ENCODE results near the gene DHODH. TPM values are rescaled to one million over a fixed set of nuclear protein-coding genes. Genes with fewer than 3 reads are reported as not detected.

The DHODH gene
- polyA plus RNA-seq, 1 donor from 2014 or later = 3.8 TPM

- no peaks in the 10 kb centered on the region for H3K27me3 ChIP-seq (ENCODE audit: insufficient read depth, low read depth, low read length)
- no peaks in the 10 kb centered on the region for H4K20me1 ChIP-seq (ENCODE audit: insufficient read depth)
- no peaks in the 10 kb centered on the region for H3K9me3 ChIP-seq (ENCODE audit: low read length)
- H2AFZ ChIP-seq (ENCODE audit: low read depth, low read length) = no peak overlapping the region
- no peaks in the 10 kb centered on the region for H3F3A ChIP-seq (ENCODE audit: insufficient read depth, low read length, poor library complexity, severe bottlenecking)
- H3K9me2 ChIP-seq (ENCODE audit: insufficient read depth, low read length) = no peaks in the 10 kb centered on the region
- no peak overlapping the region for H3K27ac ChIP-seq (ENCODE audit: low read length)
- H3K79me2 ChIP-seq (replicated peaks; ENCODE audit: insufficient read depth, low read length) = no peaks in the 10 kb centered on the region
- H3K9ac ChIP-seq (ENCODE audit: low read length) = no peak overlapping the region
- no peak overlapping the region for H3K4me2 ChIP-seq (ENCODE audit: low read length)
- H3K36me3 ChIP-seq (ENCODE audit: insufficient read depth, low read length) = no peaks in the 10 kb centered on the region
- no peak for TF ChIP-seq RAD21 (conservative IDR thresholded peaks at IDR 0.05)
- TF ChIP-seq POLR2AphosphoS5 (IDR thresholded peaks at IDR 0.05) = no peak
- TF ChIP-seq, protein P1, sequence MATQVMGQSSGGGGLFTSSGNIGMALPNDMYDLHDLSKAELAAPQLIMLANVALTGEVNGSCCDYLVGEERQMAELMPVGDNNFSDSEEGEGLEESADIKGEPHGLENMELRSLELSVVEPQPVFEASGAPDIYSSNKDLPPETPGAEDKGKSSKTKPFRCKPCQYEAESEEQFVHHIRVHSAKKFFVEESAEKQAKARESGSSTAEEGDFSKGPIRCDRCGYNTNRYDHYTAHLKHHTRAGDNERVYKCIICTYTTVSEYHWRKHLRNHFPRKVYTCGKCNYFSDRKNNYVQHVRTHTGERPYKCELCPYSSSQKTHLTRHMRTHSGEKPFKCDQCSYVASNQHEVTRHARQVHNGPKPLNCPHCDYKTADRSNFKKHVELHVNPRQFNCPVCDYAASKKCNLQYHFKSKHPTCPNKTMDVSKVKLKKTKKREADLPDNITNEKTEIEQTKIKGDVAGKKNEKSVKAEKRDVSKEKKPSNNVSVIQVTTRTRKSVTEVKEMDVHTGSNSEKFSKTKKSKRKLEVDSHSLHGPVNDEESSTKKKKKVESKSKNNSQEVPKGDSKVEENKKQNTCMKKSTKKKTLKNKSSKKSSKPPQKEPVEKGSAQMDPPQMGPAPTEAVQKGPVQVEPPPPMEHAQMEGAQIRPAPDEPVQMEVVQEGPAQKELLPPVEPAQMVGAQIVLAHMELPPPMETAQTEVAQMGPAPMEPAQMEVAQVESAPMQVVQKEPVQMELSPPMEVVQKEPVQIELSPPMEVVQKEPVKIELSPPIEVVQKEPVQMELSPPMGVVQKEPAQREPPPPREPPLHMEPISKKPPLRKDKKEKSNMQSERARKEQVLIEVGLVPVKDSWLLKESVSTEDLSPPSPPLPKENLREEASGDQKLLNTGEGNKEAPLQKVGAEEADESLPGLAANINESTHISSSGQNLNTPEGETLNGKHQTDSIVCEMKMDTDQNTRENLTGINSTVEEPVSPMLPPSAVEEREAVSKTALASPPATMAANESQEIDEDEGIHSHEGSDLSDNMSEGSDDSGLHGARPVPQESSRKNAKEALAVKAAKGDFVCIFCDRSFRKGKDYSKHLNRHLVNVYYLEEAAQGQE (IDR thresholded peaks at IDR 0.05; ENCODE audit: borderline replicate concordance) = no peak
- TF ChIP-seq, protein P2, sequence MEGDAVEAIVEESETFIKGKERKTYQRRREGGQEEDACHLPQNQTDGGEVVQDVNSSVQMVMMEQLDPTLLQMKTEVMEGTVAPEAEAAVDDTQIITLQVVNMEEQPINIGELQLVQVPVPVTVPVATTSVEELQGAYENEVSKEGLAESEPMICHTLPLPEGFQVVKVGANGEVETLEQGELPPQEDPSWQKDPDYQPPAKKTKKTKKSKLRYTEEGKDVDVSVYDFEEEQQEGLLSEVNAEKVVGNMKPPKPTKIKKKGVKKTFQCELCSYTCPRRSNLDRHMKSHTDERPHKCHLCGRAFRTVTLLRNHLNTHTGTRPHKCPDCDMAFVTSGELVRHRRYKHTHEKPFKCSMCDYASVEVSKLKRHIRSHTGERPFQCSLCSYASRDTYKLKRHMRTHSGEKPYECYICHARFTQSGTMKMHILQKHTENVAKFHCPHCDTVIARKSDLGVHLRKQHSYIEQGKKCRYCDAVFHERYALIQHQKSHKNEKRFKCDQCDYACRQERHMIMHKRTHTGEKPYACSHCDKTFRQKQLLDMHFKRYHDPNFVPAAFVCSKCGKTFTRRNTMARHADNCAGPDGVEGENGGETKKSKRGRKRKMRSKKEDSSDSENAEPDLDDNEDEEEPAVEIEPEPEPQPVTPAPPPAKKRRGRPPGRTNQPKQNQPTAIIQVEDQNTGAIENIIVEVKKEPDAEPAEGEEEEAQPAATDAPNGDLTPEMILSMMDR (IDR thresholded peaks at IDR 0.05; ENCODE audit: poor library complexity, severe bottlenecking) = no peak
- TF ChIP-seq SMC3 (conservative IDR thresholded peaks at IDR 0.05; ENCODE audit: poor library complexity) = no peak
- TF ChIP-seq MXI1 (conservative IDR thresholded peaks at IDR 0.05; ENCODE audit: poor library complexity, severe bottlenecking) = no peak
- H3K4me3 ChIP-seq (ENCODE audit: low read length) = no peak overlapping the region
These were observed 6.1 kb downstream of the DHODH start for GRCh38 chr16:72014675-72015074.

- Histone ChIP-seq H3K9ac (ENCODE audit: low read length) (no peak overlapping the region), H3K4me3 (ENCODE audit: low read length) (no peak overlapping the region), H3K9me3 (ENCODE audit: low read length) (no peaks in the 10 kb centered on the region), H3K4me2 (ENCODE audit: low read length) (no peak overlapping the region), H3K27me3 (ENCODE audit: insufficient read depth, low read depth, low read length) (no peaks in the 10 kb centered on the region), H3K79me2 (replicated peaks; ENCODE audit: insufficient read depth, low read length) (no peaks in the 10 kb centered on the region), H4K20me1 (ENCODE audit: insufficient read depth) (no peaks in the 10 kb centered on the region), H3F3A (ENCODE audit: insufficient read depth, low read length, poor library complexity, severe bottlenecking) (no peaks in the 10 kb centered on the region), H3K27ac (ENCODE audit: low read length) (no peak overlapping the region), H3K9me2 (ENCODE audit: insufficient read depth, low read length) (no peaks in the 10 kb centered on the region), H3K36me3 (ENCODE audit: insufficient read depth, low read length) (no peaks in the 10 kb centered on the region), H2AFZ (ENCODE audit: low read depth, low read length) (no peak overlapping the region)
- no peak for TF ChIP-seq EP300 (conservative IDR thresholded peaks at IDR 0.05; ENCODE audit: poor library complexity, severe bottlenecking)
- TF ChIP-seq TAF1 (IDR thresholded peaks at IDR 0.05; ENCODE audit: low read depth) = no peak
These were observed 6.6 kb downstream of the DHODH start for GRCh38 chr16:72015124-72015523.

GRCh38 chr16:72018470-72018869 is 9.9 kb downstream of the DHODH start:
- TF ChIP-seq EZH2 (IDR thresholded peaks at IDR 0.05; ENCODE audit: borderline replicate concordance, insufficient read depth, low read length, poor library complexity, severe bottlenecking) (no peak), EP300 (conservative IDR thresholded peaks at IDR 0.05; ENCODE audit: poor library complexity, severe bottlenecking) (no peak), TAF1 (IDR thresholded peaks at IDR 0.05; ENCODE audit: low read depth) (no peak), POLR2AphosphoS5 (IDR thresholded peaks at IDR 0.05) (no peak), RAD21 (conservative IDR thresholded peaks at IDR 0.05) (no peak), MXI1 (conservative IDR thresholded peaks at IDR 0.05; ENCODE audit: poor library complexity, severe bottlenecking) (no peak)
- TF ChIP-seq, protein P1 (IDR thresholded peaks at IDR 0.05; ENCODE audit: borderline replicate concordance) = no peak
- TF ChIP-seq, protein P2 (IDR thresholded peaks at IDR 0.05; ENCODE audit: poor library complexity, severe bottlenecking) = no peak
- Histone ChIP-seq H3K4me3 (ENCODE audit: low read length) (no peak overlapping the region), H2AFZ (ENCODE audit: low read depth, low read length) (no peak overlapping the region), H4K20me1 (ENCODE audit: insufficient read depth) (no peaks in the 10 kb centered on the region), H3K27ac (ENCODE audit: low read length) (no peak overlapping the region), H3K9me3 (ENCODE audit: low read length) (no peaks in the 10 kb centered on the region), H3K9ac (ENCODE audit: low read length) (no peak overlapping the region), H3F3A (ENCODE audit: insufficient read depth, low read length, poor library complexity, severe bottlenecking) (no peaks in the 10 kb centered on the region), H3K27me3 (ENCODE audit: insufficient read depth, low read depth, low read length) (no peaks in the 10 kb centered on the region), H3K4me2 (ENCODE audit: low read length) (no peak overlapping the region), H3K9me2 (ENCODE audit: insufficient read depth, low read length) (no peaks in the 10 kb centered on the region), H3K36me3 (ENCODE audit: insufficient read depth, low read length) (no peaks in the 10 kb centered on the region), H3K79me2 (replicated peaks; ENCODE audit: insufficient read depth, low read length) (no peaks in the 10 kb centered on the region)
